Fibroblast of lung (primary cell): Measurements from ENCODE around the gene SAFB. TPM values are rescaled to one million over a fixed set of nuclear protein-coding genes. Genes with fewer than 3 reads are reported as not detected.

ENCODE experiments used
- DNase-seq, 2 donors: peaks; one replicate each; pipeline versions ENCODE4 v3.0.0 to v3.0.0-alpha.2; 2010; ENCODE audit warnings: low read depth in 2 of 2
- H2AFZ ChIP-seq: 2 replicates; pipeline ENCODE4 v1.5.1; 2012; ENCODE audit warnings: low read length, control low read depth, inconsistent platforms
- H3K27ac ChIP-seq: 2 replicates; pipeline ENCODE4 v1.5.1; 2011; ENCODE audit warnings: low read length, control low read depth; ENCODE audit not compliant: insufficient read depth
- H3K27me3 ChIP-seq: 2 replicates; pipeline ENCODE4 v1.5.1; 2011; ENCODE audit warnings: mild to moderate bottlenecking, low read length; ENCODE audit not compliant: control insufficient read depth, insufficient read depth
- H3K36me3 ChIP-seq: 2 replicates; pipeline ENCODE4 v1.5.1; 2011; ENCODE audit warnings: low read length; ENCODE audit not compliant: control insufficient read depth, insufficient read depth
- H3K4me1 ChIP-seq: 2 replicates; pipeline ENCODE4 v1.5.1; 2011; ENCODE audit warnings: low read length; ENCODE audit not compliant: control insufficient read depth, insufficient read depth; ENCODE audit errors: extremely low read depth
- H3K4me2 ChIP-seq: 2 replicates; pipeline ENCODE4 v1.5.1; 2011; ENCODE audit warnings: low read length, control low read depth; ENCODE audit not compliant: insufficient read depth; ENCODE audit errors: extremely low read depth
- H3K4me3 ChIP-seq, 4 experiments: fragments of 200-600 bp in 1 of 4; sonication (generic) in 1 of 4; replicated peaks in 1 of 4; 2 replicates each; pipeline ENCODE4 v1.5.1; 2011 to 2016; ENCODE audit warnings: low read length in 4 of 4, low read depth in 3 of 4, mild to moderate bottlenecking in 3 of 4, control low read depth in 2 of 4, inconsistent platforms in 1 of 4, mixed read lengths in 1 of 4; ENCODE audit not compliant: insufficient read depth in 1 of 4; ENCODE audit errors: control extremely low read depth in 1 of 4
- H3K79me2 ChIP-seq: 2 replicates; pipeline ENCODE4 v1.5.1; 2012; ENCODE audit warnings: mild to moderate bottlenecking, low read length, inconsistent platforms; ENCODE audit not compliant: control insufficient read depth, insufficient read depth
- H3K9ac ChIP-seq: 2 replicates; pipeline ENCODE4 v1.5.1; 2011; ENCODE audit warnings: mild to moderate bottlenecking, low read length, control low read depth; ENCODE audit not compliant: insufficient read depth
- H3K9me3 ChIP-seq: 2 replicates; pipeline ENCODE4 v1.5.1; 2012; ENCODE audit warnings: low read depth, low read length; ENCODE audit not compliant: control insufficient read depth, insufficient read depth
- H4K20me1 ChIP-seq: 2 replicates; pipeline ENCODE4 v1.5.1; 2011; ENCODE audit warnings: low read length; ENCODE audit not compliant: control insufficient read depth, insufficient read depth; ENCODE audit errors: extremely low read depth
- EZH2 ChIP-seq: IDR thresholded peaks from 2 replicates; pipeline ENCODE4 v1.5.1; 2012; ENCODE audit warnings: low read length, control low read depth, mild to moderate bottlenecking; ENCODE audit errors: missing control alignments
- polyA plus RNA-seq, 2 donors: library from polyadenylated mRNA; depleted of rRNA in 1 of 2; stranded (reverse) in 1 of 2; unstranded in 1 of 2; fragments of >200 nt; gene quantifications; 2 replicates each; pipeline ENCODE4 v1.2.1, GENCODE V29; 2011 to 2012; ENCODE audit warnings: missing spikeins in 1 of 2
- total RNA-seq: library from RNA; depleted of rRNA; stranded (reverse); fragments of >200 nt; gene quantifications from 2 replicates; pipeline ENCODE4 v1.2.1, GENCODE V29; 2014
- TF ChIP-seq, protein P1 (sequence below), 2 donors: IDR thresholded peaks in 1 of 2; conservative IDR thresholded peaks in 1 of 2; 1 replicate in 1 of 2; 2 replicates in 1 of 2; pipeline ENCODE4 v1.5.1; 2011 to 2012; ENCODE audit warnings: low read length in 2 of 2, control low read depth in 1 of 2, inconsistent platforms in 1 of 2, low read depth in 1 of 2, mild to moderate bottlenecking in 1 of 2

SAFB gene
- total and polyA plus RNA-seq, 2 donors (not counting 1 experiment from before 2014, with no cell fraction given) = 28.0 to 51.0 TPM

DNA sequence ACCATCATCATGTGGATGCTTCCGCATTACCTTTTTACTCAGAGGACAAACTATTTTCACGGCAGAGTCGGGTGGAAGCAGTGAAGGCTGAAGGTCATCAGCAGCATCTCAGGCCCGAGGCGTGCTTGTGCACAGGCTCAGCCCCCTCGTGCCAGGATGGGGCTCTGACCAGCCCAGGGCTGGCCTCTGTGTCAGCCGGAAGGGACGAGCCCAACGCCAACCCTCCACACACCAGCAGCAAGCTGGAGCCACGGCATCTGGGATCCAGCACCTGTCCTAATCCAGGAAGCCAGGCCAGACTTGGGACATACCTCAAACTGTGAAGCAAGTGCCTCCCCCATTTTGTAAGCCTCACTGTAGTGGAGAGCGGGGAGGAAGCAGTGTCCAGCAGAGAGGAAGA, 46.3 kb downstream of the SAFB start:
- DNase-seq = no peak
- no peaks in the 10 kb centered on the region for H3K9me3 ChIP-seq
- H3K4me1 ChIP-seq = peaks cover 3% of the 10 kb centered on the region
- H3K4me2 ChIP-seq = no peak overlapping the region
- no peak overlapping the region for H3K27ac ChIP-seq
- H3K36me3 ChIP-seq = peaks cover 30% of the 10 kb centered on the region
- no peak overlapping the region for H3K9ac ChIP-seq
- H3K27me3 ChIP-seq = no peaks in the 10 kb centered on the region
- no peak overlapping the region for H2AFZ ChIP-seq
- H4K20me1 ChIP-seq = no peaks in the 10 kb centered on the region
- no peak overlapping the region for H3K4me3 ChIP-seq
- TF ChIP-seq, protein P1, sequence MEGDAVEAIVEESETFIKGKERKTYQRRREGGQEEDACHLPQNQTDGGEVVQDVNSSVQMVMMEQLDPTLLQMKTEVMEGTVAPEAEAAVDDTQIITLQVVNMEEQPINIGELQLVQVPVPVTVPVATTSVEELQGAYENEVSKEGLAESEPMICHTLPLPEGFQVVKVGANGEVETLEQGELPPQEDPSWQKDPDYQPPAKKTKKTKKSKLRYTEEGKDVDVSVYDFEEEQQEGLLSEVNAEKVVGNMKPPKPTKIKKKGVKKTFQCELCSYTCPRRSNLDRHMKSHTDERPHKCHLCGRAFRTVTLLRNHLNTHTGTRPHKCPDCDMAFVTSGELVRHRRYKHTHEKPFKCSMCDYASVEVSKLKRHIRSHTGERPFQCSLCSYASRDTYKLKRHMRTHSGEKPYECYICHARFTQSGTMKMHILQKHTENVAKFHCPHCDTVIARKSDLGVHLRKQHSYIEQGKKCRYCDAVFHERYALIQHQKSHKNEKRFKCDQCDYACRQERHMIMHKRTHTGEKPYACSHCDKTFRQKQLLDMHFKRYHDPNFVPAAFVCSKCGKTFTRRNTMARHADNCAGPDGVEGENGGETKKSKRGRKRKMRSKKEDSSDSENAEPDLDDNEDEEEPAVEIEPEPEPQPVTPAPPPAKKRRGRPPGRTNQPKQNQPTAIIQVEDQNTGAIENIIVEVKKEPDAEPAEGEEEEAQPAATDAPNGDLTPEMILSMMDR (conservative IDR thresholded peaks at IDR 0.05 in 1 of 2, IDR thresholded peaks at IDR 0.05 in 1 of 2; ENCODE audit: low read depth in 1 of 2, low read length in 2 of 2) = no peak
- H3K79me2 ChIP-seq = no peaks in the 10 kb centered on the region

DNA sequence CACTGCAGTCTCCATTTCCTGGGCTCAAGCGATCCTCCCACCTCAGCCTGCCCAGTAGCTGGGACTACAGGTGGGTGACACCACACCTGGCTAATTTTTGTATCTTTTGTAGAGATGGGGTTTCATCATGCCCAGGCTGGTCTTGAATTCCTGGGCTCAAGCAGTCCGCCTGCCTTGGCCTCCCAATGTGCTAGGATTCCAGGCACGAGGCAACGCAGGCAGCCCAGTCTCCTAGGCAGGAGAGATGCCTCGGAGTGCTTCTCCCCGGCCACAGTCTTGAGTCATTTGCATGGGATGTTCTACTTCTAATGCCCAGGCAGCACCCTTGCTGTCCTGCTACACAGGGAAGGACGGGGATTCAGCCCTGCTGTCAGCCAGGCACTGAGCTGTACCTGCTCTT, 48.7 kb downstream of the SAFB start:
- Histone ChIP-seq H3K9ac (no peak overlapping the region), H4K20me1 (no peaks in the 10 kb centered on the region), H2AFZ (no peak overlapping the region), H3K9me3 (no peaks in the 10 kb centered on the region), H3K27me3 (no peaks in the 10 kb centered on the region), H3K79me2 (no peaks in the 10 kb centered on the region), H3K4me1 (no peaks in the 10 kb centered on the region), H3K36me3 (peaks cover 26% of the 10 kb centered on the region), H3K4me3 (no peak overlapping the region), H3K27ac (no peak overlapping the region), H3K4me2 (no peak overlapping the region)
- TF ChIP-seq, protein P1 (conservative IDR thresholded peaks at IDR 0.05 in 1 of 2, IDR thresholded peaks at IDR 0.05 in 1 of 2; ENCODE audit: low read depth in 1 of 2, low read length in 2 of 2) = no peak
- no peak for DNase-seq

DNA sequence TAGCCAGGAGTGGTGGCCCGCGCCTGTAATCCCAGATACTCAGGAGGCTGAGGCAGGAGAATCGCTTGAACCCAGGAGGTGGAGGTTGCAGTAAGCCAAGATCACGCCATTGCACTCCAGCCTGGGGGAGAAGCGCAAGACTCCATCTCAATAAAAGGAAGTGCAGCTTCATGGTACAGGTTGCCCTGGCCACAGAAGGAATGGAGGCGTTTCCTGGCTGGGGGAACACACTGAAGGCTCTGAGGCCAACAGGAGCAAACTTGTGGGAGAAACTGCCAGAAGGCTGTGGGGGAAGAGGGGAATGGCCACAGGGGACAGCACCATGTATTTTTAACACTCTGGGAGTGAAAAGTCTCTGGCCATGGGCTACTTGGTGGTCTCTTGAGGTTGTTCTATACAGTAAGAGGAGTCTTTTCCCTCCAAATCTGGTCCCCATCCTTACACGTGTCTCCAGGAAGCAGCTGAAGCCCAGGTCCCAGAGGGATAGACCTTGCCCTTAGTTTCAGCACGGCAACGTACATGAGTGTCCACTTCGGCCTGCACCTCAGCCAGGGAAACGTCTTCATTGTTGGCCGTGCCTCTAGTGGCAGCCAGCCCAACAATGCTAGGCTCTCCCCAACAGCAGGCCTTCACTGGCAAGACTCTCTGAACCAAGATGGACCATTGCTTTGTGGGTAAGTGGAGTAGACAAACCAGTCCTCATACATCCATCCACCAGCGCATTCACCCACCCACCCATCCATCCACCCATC, 50.0 kb downstream of the SAFB start:
- H3K9me3 ChIP-seq = no peaks in the 10 kb centered on the region

More for the DNA sequence above, 50.0 kb downstream of the SAFB start:
- H3K27me3 ChIP-seq = no peaks in the 10 kb centered on the region
- no peaks in the 10 kb centered on the region for H4K20me1 ChIP-seq
- H3K4me3 ChIP-seq = no peak overlapping the region
- H3K27ac ChIP-seq = no peak overlapping the region
- TF ChIP-seq, protein P1 (conservative IDR thresholded peaks at IDR 0.05 in 1 of 2, IDR thresholded peaks at IDR 0.05 in 1 of 2; ENCODE audit: low read depth in 1 of 2, low read length in 2 of 2) = no peak
- no peak for TF ChIP-seq EZH2
- no peaks in the 10 kb centered on the region for H3K4me1 ChIP-seq
- peaks cover 17% of the 10 kb centered on the region for H3K36me3 ChIP-seq
- no peaks in the 10 kb centered on the region for H3K79me2 ChIP-seq
- no peak for DNase-seq
- no peak overlapping the region for H3K9ac ChIP-seq
- H2AFZ ChIP-seq = no peak overlapping the region
- no peak overlapping the region for H3K4me2 ChIP-seq
